Activated T-cell treated with anti-CD3 and anti-CD28 coated beads for 4 hours (primary cell): ENCODE measurements around the gene TH.

Experiments used
- DNase-seq: peaks from one replicate; pipeline ENCODE4 v3.0.0-alpha.2; 2020

TH gene

GRCh38 chr11:2208691-2209369 is 37.2 kb upstream of the TH start:
- DNase-seq, result no peak

GRCh38 chr11:2207773-2208621 is 36.4 kb upstream of the TH start:
- no peak for DNase-seq

- DNase-seq, result no peak
Observed at GRCh38 chr11:2207212-2207611, 35.6 kb upstream of the TH start.

GRCh38 chr11:2205981-2206690 is 34.5 kb upstream of the TH start:
- no peak for DNase-seq

- no peak for DNase-seq
Observed at GRCh38 chr11:2205214-2205720, 33.7 kb upstream of the TH start.

GRCh38 chr11:2204361-2205213 is 33.0 kb upstream of the TH start:
- no peak for DNase-seq

- DNase-seq, result no peak
Observed at GRCh38 chr11:2203440-2204259, 32.0 kb upstream of the TH start.

- no peak for DNase-seq
Observed at GRCh38 chr11:2202900-2203439, 31.4 kb upstream of the TH start.

- no peak for DNase-seq
Observed at GRCh38 chr11:2202071-2202899, 30.7 kb upstream of the TH start.

GRCh38 chr11:2201542-2201941 is 29.9 kb upstream of the TH start:
- DNase-seq, result no peak

- no peak for DNase-seq
Observed at GRCh38 chr11:2200957-2201519, 29.4 kb upstream of the TH start.

- no peak for DNase-seq
Observed at GRCh38 chr11:2200536-2200935, 28.9 kb upstream of the TH start.

GRCh38 chr11:2199466-2200341 is 28.1 kb upstream of the TH start:
- DNase-seq, result no peak

GRCh38 chr11:2198621-2199365 is 27.2 kb upstream of the TH start:
- no peak for DNase-seq

GRCh38 chr11:2197771-2198520 is 26.3 kb upstream of the TH start:
- DNase-seq, result no peak

GRCh38 chr11:2196970-2197770 is 25.6 kb upstream of the TH start:
- DNase-seq, result peak; percentile 57

- DNase-seq, result no peak
Observed at GRCh38 chr11:2195756-2196088, 24.1 kb upstream of the TH start.
